OCI-LY1 (cell line): ENCODE results near the gene NR2C1.

ENCODE experiments used
- CTCF ChIP-seq: fragments of 200-600 bp; sonication (generic), shearing (Covaris generic); IDR thresholded peaks from 2 replicates; pipeline ENCODE4 v1.5.1; 2017; ENCODE audit warnings: mild to moderate bottlenecking, antibody characterized with exemption, low read length, moderate library complexity, mixed read lengths
- EZH2 ChIP-seq: fragments of 200-600 bp; sonication (generic), shearing (Covaris generic); IDR thresholded peaks from 2 replicates; pipeline ENCODE4 v1.8.0; 2017; ENCODE audit warnings: borderline replicate concordance, mixed run types, mild to moderate bottlenecking, antibody characterized with exemption, low read length, moderate library complexity, mixed read lengths

GRCh38 chr12:94972795-94973194 is 100.6 kb downstream of the NR2C1 start:
- no peak for TF ChIP-seq CTCF
- no peak for TF ChIP-seq EZH2
